Colonic mucosa (tissue), 4 donors: Measurements from ENCODE around the gene RILP. TPM values are rescaled to one million over a fixed set of nuclear protein-coding genes. Genes with fewer than 3 reads are reported as not detected.

Experiments
- DNase-seq: peaks from one replicate; pipeline ENCODE4 v3.0.0-alpha.2; 2020
- H3K27ac ChIP-seq: fragments of 200-600 bp; one replicate; pipeline ENCODE4 v1.8.0; 2021
- H3K27me3 ChIP-seq: fragments of 200-600 bp; one replicate; pipeline ENCODE4 v1.8.0; 2021
- H3K36me3 ChIP-seq: fragments of 200-600 bp; one replicate; pipeline ENCODE4 v1.8.0; 2021
- H3K4me1 ChIP-seq: fragments of 200-600 bp; one replicate; pipeline ENCODE4 v1.8.0; 2021; ENCODE audit warnings: mild to moderate bottlenecking
- H3K4me3 ChIP-seq: fragments of 200-600 bp; one replicate; pipeline ENCODE4 v1.8.0; 2021
- H3K9ac ChIP-seq, 2 donors: one replicate each; pipeline ENCODE4 v1.7.0; 2013; ENCODE audit warnings: control low read depth in 2 of 2, low read depth in 2 of 2, low read length in 2 of 2
- H3K9me3 ChIP-seq: fragments of 200-600 bp; one replicate; pipeline ENCODE4 v1.8.0; 2021
- intact Hi-C: fragments of 100-400 bp; cut with DNase I; formaldehyde crosslinking; loops from one replicate; pipeline ENCODE4 v1.14.1; 2022
- total RNA-seq, 2 donors: library from RNA; stranded (reverse); fragmentation: NEBNext Ultra II Directional in 1 of 2; extraction: Animal tissue kit (Norgen Biotek cat#: 25700) in 1 of 2; gene quantifications; one replicate each; pipeline ENCODE4 v1.2.1, GENCODE V29; 2021
- TF ChIP-seq, protein P1 (sequence below): fragments of 200-600 bp; IDR thresholded peaks from one replicate; pipeline ENCODE4 v1.8.0; 2022; ENCODE audit warnings: antibody characterized with exemption, mild to moderate bottlenecking
- donor health status: healthy.
- donor health status: DM: no; HTN: no; CAD: no.
- donor health status: DM: no; HTN: no; CAD: no.

The RILP gene
- total RNA-seq, 2 donors from 2014 or later: 35.7 to 40.4 TPM

DNA sequence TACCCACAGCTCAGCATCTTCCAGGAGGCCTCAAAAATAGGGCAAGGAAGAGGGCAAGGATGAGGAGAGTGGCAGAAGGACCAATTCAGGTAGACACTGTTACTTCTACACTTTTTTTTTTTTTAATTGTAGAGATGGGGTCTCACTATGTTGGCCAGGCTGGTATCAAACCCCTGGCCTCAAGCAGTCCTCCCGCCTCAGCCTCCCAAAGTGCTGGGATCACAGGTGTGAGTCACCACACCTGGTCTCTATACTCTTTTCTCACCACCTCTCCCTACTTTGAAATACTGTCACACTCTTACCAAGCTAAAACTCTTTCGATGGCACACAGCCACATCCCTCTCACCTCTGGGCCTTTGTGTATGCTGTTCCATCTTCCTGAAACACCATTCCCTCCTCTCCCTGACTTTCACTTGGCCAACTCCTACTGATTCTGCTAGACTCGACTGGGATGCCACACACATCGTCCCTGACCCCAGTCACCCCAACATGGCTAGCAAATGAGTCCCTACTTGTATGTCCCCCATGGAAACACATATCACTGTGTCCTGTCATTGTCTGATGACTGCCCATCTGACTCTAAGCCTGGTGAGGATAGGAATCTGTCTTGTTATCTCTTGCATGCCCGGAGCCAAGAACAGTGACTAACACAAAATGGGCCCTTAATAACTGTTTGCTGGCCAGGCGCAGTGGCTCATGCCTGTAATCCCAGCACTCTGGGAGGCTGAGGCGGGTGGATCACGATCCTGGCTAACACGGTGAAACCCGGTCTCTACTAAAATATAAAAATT lies 13.8 kb downstream of the RILP start:
- Histone ChIP-seq H3K4me3 (no peak overlapping the region), H3K4me1 (no peaks in the 10 kb centered on the region), H3K9me3 (no peaks in the 10 kb centered on the region), H3K9ac (no peak overlapping the region), H3K36me3 (no peaks in the 10 kb centered on the region), H3K27ac (no peak overlapping the region), H3K27me3 (no peaks in the 10 kb centered on the region)
- no peak for DNase-seq
- intact Hi-C loops: no loop called here
- TF ChIP-seq, protein P1, sequence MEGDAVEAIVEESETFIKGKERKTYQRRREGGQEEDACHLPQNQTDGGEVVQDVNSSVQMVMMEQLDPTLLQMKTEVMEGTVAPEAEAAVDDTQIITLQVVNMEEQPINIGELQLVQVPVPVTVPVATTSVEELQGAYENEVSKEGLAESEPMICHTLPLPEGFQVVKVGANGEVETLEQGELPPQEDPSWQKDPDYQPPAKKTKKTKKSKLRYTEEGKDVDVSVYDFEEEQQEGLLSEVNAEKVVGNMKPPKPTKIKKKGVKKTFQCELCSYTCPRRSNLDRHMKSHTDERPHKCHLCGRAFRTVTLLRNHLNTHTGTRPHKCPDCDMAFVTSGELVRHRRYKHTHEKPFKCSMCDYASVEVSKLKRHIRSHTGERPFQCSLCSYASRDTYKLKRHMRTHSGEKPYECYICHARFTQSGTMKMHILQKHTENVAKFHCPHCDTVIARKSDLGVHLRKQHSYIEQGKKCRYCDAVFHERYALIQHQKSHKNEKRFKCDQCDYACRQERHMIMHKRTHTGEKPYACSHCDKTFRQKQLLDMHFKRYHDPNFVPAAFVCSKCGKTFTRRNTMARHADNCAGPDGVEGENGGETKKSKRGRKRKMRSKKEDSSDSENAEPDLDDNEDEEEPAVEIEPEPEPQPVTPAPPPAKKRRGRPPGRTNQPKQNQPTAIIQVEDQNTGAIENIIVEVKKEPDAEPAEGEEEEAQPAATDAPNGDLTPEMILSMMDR: no peak

DNA sequence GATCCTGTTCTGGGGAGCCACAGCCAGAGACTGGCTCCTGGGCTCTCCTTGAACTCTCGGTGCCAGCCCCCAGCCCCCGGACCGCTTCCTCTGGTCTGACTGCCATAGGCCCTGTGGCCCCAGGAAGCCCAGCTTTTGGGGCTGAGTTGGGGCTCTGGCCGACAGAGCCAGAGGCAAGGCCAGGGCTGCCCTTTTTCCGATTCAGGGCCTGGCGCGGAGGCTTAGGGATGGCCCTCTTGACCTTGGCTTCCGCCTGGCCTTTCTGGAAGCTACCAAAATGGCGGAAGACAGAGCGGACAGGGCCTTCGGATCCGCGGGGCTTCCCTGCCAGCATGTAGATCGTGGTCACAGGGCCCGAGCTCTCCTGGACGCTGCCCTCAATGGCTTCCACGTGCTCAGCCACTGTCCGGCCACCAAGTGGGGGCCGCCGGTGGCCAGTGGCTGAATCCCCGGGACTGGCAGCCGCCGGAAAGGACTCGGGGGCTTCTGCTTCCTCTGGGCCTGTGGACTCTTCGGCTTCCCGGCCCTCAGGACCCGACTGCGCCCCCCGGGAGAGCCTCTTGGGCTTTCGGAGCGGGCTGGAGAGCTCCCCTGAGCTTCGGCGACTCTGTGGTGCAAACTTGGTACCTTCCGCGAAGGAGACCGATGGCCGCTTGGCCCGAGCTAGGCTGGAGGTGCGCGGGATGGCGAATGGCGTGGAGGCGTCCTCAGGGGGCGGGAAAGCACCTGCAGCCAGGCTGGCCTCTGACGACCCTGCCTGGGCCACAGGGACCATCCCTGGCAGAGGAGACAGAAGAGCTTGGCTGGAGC lies 14.6 kb downstream of the RILP start:
- H3K27ac ChIP-seq: no peak overlapping the region
- no peak overlapping the region for H3K9ac ChIP-seq
- no peaks in the 10 kb centered on the region for H3K36me3 ChIP-seq
- DNase-seq: no peak
- TF ChIP-seq, protein P1: no peak
- no peaks in the 10 kb centered on the region for H3K27me3 ChIP-seq
- no peaks in the 10 kb centered on the region for H3K9me3 ChIP-seq
- H3K4me1 ChIP-seq: no peaks in the 10 kb centered on the region
- intact Hi-C loops: loop anchor here (5.0 kb wide), 1 partner anchor 63 kb away; no protein-coding TSS in a partner anchor
- no peak overlapping the region for H3K4me3 ChIP-seq

DNA sequence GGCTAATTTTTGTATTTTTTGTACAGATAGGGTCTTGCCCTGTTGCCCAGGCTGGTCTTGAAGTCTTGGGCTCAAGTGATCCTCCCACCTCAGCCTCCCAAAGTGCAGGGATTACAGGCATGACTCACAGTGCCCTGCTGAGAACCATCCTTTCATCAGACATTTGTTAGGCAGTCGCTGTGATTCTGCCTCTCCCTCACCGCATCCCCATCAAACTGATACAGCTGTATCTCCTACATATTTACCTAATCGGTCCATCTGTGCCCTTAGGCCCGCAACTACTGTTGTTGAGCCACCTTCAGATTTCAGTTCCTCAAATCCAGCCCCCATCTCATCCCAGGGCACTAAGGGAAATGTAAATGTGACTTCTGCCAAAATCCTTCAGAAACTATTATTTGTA lies 19.0 kb downstream of the RILP start:
- intact Hi-C loops: loop anchor here (5.0 kb wide), 1 partner anchor 58 kb away; no protein-coding TSS in a partner anchor
- H3K27ac ChIP-seq: no peak overlapping the region

DNA sequence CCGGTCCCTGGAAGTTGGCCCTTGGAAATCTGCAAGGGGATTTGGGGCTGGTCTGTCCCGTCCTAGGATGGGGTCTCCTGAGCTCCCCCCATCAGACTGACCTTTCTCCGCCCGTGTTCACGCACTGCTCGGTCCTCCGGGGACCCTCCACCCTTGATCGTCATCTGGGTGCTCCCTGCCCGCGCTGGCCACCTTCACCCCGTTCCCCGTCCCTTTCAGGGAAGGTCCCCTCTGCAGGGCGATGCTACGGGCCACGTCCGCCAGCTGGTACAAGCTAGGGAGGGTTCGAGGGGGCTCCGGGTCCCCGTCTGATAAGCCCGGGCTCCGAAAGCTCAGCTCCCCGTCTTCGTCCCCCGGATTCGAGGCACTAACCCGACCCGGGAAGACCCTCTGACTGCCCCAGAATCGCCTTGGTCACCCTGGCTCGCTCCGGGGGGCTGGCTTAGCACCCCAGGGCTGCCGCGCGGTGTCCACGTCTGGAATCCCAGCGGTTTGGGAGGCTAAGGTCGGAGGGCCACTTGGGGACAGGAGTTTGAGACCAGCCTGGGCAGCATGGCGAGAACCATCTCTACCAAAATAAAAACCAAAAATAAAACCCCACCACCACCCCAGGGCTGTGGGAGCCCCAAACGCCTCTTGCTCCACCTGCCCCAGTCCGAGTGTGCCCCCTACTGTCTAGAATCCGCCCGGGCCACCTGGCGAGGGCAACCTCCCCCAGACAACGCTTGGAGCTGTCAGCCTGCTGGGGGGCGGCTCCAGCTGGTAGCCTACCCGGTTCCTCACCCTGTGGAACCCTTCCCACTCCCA lies 20.0 kb downstream of the RILP start:
- Histone ChIP-seq H3K9ac (peak overlapping the region; percentile 85 to 87), H3K27ac (peak overlapping the region; percentile 94), H3K4me1 (peaks cover 4% of the 10 kb centered on the region), H3K36me3 (no peaks in the 10 kb centered on the region), H3K27me3 (no peaks in the 10 kb centered on the region), H3K4me3 (peak overlapping the region; percentile 85), H3K9me3 (no peaks in the 10 kb centered on the region)
- intact Hi-C loops: loop anchor here (5.0 kb wide), 1 partner anchor 57 kb away; no protein-coding TSS in a partner anchor
- peak; percentile 92 for DNase-seq
- TF ChIP-seq, protein P1: peak; percentile 75

More for the DNA sequence above, 19.0 kb downstream of the RILP start:
- Histone ChIP-seq H3K36me3 (no peaks in the 10 kb centered on the region), H3K27me3 (no peaks in the 10 kb centered on the region), H3K9me3 (no peaks in the 10 kb centered on the region), H3K4me1 (peaks cover 4% of the 10 kb centered on the region), H3K9ac (no peak overlapping the region), H3K4me3 (no peak overlapping the region)
- TF ChIP-seq, protein P1: no peak
- DNase-seq: no peak
